Measurements from ENCODE around the gene F8A1.
"Not testable (repeated sequence)": the region's sequence is repeated elsewhere in the genome, so short reads cannot be mapped to it uniquely, and the experiment has no call there.

Gene F8A1

GRCh38 chrX:154886069-154886788, at the start of gene F8A1:
F8A1 (plus strand) TSS chrX:154886355; CDS start chrX:154886375, 20 bp downstream.
- FAIRE-seq: not testable (repeated sequence)

GRCh38 chrX:154840856-154841255, 45.3 kb upstream of the F8A1 start:
- peak; percentile 90 for FAIRE-seq

GRCh38 chrX:154850957-154851611, 35.1 kb upstream of the F8A1 start:
- no peak for FAIRE-seq

GRCh38 chrX:154855256-154855655, 30.9 kb upstream of the F8A1 start:
- no peak for FAIRE-seq

GRCh38 chrX:154868522-154868921, 17.6 kb upstream of the F8A1 start:
- FAIRE-seq: not testable (repeated sequence)

GRCh38 chrX:154873329-154873728, 12.8 kb upstream of the F8A1 start:
- no peak for FAIRE-seq

GRCh38 chrX:154884069-154884468, 2.1 kb upstream of the F8A1 start:
- FAIRE-seq: not testable (repeated sequence)

- FAIRE-seq: not testable (repeated sequence)
Observed at GRCh38 chrX:154885057-154885456, 1.1 kb upstream of the F8A1 start.

- FAIRE-seq: not testable (repeated sequence)
Observed at GRCh38 chrX:154885549-154885948, 606 bp upstream of the F8A1 start.

- FAIRE-seq: not testable (repeated sequence)
Observed at GRCh38 chrX:154886789-154887221, 650 bp downstream of the F8A1 start.

GRCh38 chrX:154890990-154891639, 5.0 kb downstream of the F8A1 start:
- no peak for FAIRE-seq

GRCh38 chrX:154892296-154892695, 6.1 kb downstream of the F8A1 start:
- FAIRE-seq: no peak

GRCh38 chrX:154900323-154900722, 14.2 kb downstream of the F8A1 start:
- FAIRE-seq: no peak

GRCh38 chrX:154902408-154902807, 16.3 kb downstream of the F8A1 start:
- FAIRE-seq: no peak

- no peak for FAIRE-seq
Observed at GRCh38 chrX:154908821-154909220, 22.7 kb downstream of the F8A1 start.

GRCh38 chrX:154910048-154910447, 23.9 kb downstream of the F8A1 start:
- not testable (repeated sequence) for FAIRE-seq

GRCh38 chrX:154910528-154910927, 24.4 kb downstream of the F8A1 start:
- not testable (repeated sequence) for FAIRE-seq

- no peak for FAIRE-seq
Observed at GRCh38 chrX:154914052-154914451, 27.9 kb downstream of the F8A1 start.

- FAIRE-seq: peak; percentile 24
Observed at GRCh38 chrX:154918060-154918483, 31.9 kb downstream of the F8A1 start.

GRCh38 chrX:154924771-154925170, 38.6 kb downstream of the F8A1 start:
- not testable (repeated sequence) for FAIRE-seq
